IMR-90 (cell line): ENCODE data around the gene AKT2.

ENCODE experiments used
- CHD1 ChIP-seq: IDR thresholded peaks from 2 replicates; pipeline ENCODE4 v1.6.1; 2012; ENCODE audit warnings: low read depth, low read length, improper control_type of control experiment
- CTCF ChIP-seq: conservative IDR thresholded peaks from 2 replicates; pipeline ENCODE4 v1.5.1; 2012; ENCODE audit warnings: mild to moderate bottlenecking, low read depth, low read length, improper control_type of control experiment
- FOS ChIP-seq: fragments of 150-350 bp; IDR thresholded peaks from 2 replicates; pipeline ENCODE4 v1.6.1; 2016; ENCODE audit warnings: low read depth, low read length
- MAZ ChIP-seq: IDR thresholded peaks from 2 replicates; pipeline ENCODE4 v1.6.1; 2012; ENCODE audit warnings: low read depth, mild to moderate bottlenecking, low read length, improper control_type of control experiment, moderate library complexity, borderline replicate concordance
- MXI1 ChIP-seq: IDR thresholded peaks from 2 replicates; pipeline ENCODE4 v1.6.1; 2012; ENCODE audit warnings: low read depth, mild to moderate bottlenecking, low read length, moderate library complexity, borderline replicate concordance
- POLR2A ChIP-seq: IDR thresholded peaks from 2 replicates; pipeline ENCODE4 v1.6.1; 2012; ENCODE audit warnings: mild to moderate bottlenecking, low read depth, low read length
- RAD21 ChIP-seq: IDR thresholded peaks from 2 replicates; pipeline ENCODE4 v1.6.1; 2012; ENCODE audit warnings: low read length, improper control_type of control experiment
- RFX5 ChIP-seq: IDR thresholded peaks from 2 replicates; pipeline ENCODE4 v1.8.0; 2012; ENCODE audit warnings: low read depth, mild to moderate bottlenecking, low read length, moderate library complexity
- SMC3 ChIP-seq: fragments of 150-350 bp; IDR thresholded peaks from 2 replicates; pipeline ENCODE4 v1.6.1; 2016; ENCODE audit warnings: low read depth, mild to moderate bottlenecking, antibody characterized with exemption, low read length, moderate library complexity

GRCh38 chr19:40321566-40322270 is 36.6 kb upstream of the AKT2 start:
- TF ChIP-seq CTCF (no peak), CHD1 (no peak), SMC3 (no peak), POLR2A (no peak), FOS (no peak), RFX5 (no peak), MAZ (no peak), MXI1 (no peak), RAD21 (no peak)
